ENCODE data around the gene PRICKLE2.

The PRICKLE2 gene

GRCh38 chr3:64143409-64144130, 81.7 kb downstream of the PRICKLE2 start:
- H3K27ac ChIP-seq (ENCODE audit: low read depth, low read length) = no peak overlapping the region
- no peaks in the 10 kb centered on the region for H4K20me1 ChIP-seq (ENCODE audit: control insufficient read depth, insufficient read depth, low read depth, low read length)
- TF ChIP-seq EZH2phosphoT487 (IDR thresholded peaks at IDR 0.05; ENCODE audit: borderline replicate concordance, low read length) = no peak
- TF ChIP-seq, protein P1, sequence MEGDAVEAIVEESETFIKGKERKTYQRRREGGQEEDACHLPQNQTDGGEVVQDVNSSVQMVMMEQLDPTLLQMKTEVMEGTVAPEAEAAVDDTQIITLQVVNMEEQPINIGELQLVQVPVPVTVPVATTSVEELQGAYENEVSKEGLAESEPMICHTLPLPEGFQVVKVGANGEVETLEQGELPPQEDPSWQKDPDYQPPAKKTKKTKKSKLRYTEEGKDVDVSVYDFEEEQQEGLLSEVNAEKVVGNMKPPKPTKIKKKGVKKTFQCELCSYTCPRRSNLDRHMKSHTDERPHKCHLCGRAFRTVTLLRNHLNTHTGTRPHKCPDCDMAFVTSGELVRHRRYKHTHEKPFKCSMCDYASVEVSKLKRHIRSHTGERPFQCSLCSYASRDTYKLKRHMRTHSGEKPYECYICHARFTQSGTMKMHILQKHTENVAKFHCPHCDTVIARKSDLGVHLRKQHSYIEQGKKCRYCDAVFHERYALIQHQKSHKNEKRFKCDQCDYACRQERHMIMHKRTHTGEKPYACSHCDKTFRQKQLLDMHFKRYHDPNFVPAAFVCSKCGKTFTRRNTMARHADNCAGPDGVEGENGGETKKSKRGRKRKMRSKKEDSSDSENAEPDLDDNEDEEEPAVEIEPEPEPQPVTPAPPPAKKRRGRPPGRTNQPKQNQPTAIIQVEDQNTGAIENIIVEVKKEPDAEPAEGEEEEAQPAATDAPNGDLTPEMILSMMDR (IDR thresholded peaks at IDR 0.05; ENCODE audit: low read depth, low read length, poor library complexity, severe bottlenecking) = no peak
- no peaks in the 10 kb centered on the region for H3K36me3 ChIP-seq (ENCODE audit: control insufficient read depth, low read length)
- no peak overlapping the region for H3K4me2 ChIP-seq (ENCODE audit: low read length)
- no peaks in the 10 kb centered on the region for H3K79me2 ChIP-seq (ENCODE audit: control insufficient read depth, low read length)
- no peaks in the 10 kb centered on the region for H3K27me3 ChIP-seq (ENCODE audit: control insufficient read depth, low read length)
- no peaks in the 10 kb centered on the region for H3K9me3 ChIP-seq (ENCODE audit: control insufficient read depth, insufficient read depth, low read length)
- no peak overlapping the region for H3K4me3 ChIP-seq (ENCODE audit: low read length)
- H3K4me1 ChIP-seq (ENCODE audit: control insufficient read depth, low read length) = no peaks in the 10 kb centered on the region
- no peaks in the 10 kb centered on the region for H3K9me2 ChIP-seq (replicated peaks; ENCODE audit: control insufficient read depth, low read length)
- H3F3A ChIP-seq (ENCODE audit: control insufficient read depth, insufficient read depth) = no peaks in the 10 kb centered on the region

DNA sequence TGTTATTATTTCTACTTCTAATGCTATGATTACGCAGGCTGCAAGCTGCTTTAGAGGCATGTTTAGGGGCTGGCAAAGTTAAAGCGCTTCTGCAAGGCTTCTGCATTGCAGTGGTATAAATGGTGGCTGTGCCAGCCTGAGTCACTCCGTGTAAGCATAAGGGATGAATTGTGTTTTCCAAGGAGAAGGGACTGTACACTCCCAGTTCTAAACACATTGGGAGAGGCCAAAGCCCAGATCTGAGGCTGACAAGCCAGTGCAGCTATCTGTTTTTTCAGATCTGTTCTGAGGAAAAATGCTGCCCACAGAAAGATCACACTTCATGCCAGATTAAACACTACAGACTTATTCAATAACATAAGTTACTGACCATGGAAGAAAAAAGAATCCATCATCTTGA, 83.8 kb downstream of the PRICKLE2 start:
- no peaks in the 10 kb centered on the region for H3K36me3 ChIP-seq (ENCODE audit: control insufficient read depth, low read length)
- H3K4me1 ChIP-seq (ENCODE audit: control insufficient read depth, low read length) = no peaks in the 10 kb centered on the region
- no peak overlapping the region for H3K4me3 ChIP-seq (ENCODE audit: low read length)
- H3F3A ChIP-seq (ENCODE audit: control insufficient read depth, insufficient read depth) = no peaks in the 10 kb centered on the region
- no peaks in the 10 kb centered on the region for H3K27me3 ChIP-seq (ENCODE audit: control insufficient read depth, low read length)
- H3K79me2 ChIP-seq (ENCODE audit: control insufficient read depth, low read length) = no peaks in the 10 kb centered on the region
- no peak overlapping the region for H3K4me2 ChIP-seq (ENCODE audit: low read length)
- H3K27ac ChIP-seq (ENCODE audit: low read depth, low read length) = no peak overlapping the region
- no peaks in the 10 kb centered on the region for H3K9me2 ChIP-seq (replicated peaks; ENCODE audit: control insufficient read depth, low read length)
- no peaks in the 10 kb centered on the region for H4K20me1 ChIP-seq (ENCODE audit: control insufficient read depth, insufficient read depth, low read depth, low read length)
- no peak for TF ChIP-seq EZH2phosphoT487 (IDR thresholded peaks at IDR 0.05; ENCODE audit: borderline replicate concordance, low read length)
- TF ChIP-seq, protein P1 (IDR thresholded peaks at IDR 0.05; ENCODE audit: low read depth, low read length, poor library complexity, severe bottlenecking) = no peak
- no peaks in the 10 kb centered on the region for H3K9me3 ChIP-seq (ENCODE audit: control insufficient read depth, insufficient read depth, low read length)

DNA sequence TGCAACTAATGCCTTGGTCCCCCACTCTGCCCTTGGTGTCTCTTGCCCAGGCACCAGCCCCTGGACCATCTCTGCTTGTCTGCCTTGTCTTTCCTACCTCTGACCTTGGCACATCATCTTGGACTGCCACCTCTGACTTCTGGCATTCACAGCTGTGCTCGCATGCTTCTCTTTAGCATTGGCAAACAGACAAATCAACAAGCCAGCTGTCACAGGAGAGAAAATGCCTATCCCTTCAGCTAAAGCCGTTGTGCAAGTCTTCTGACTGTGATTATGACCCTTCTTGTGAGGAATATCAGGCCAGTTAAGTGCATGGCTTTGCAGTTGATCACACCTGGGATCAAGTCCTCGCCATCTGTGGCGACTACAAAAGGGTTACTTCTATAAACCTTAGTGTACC, 84.6 kb downstream of the PRICKLE2 start:
- Histone ChIP-seq H3K36me3 (ENCODE audit: control insufficient read depth, low read length) (no peaks in the 10 kb centered on the region), H3K4me1 (ENCODE audit: control insufficient read depth, low read length) (no peaks in the 10 kb centered on the region), H3K79me2 (ENCODE audit: control insufficient read depth, low read length) (no peaks in the 10 kb centered on the region), H3K9me3 (ENCODE audit: control insufficient read depth, insufficient read depth, low read length) (no peaks in the 10 kb centered on the region), H3F3A (ENCODE audit: control insufficient read depth, insufficient read depth) (no peaks in the 10 kb centered on the region), H3K27ac (ENCODE audit: low read depth, low read length) (no peak overlapping the region), H4K20me1 (ENCODE audit: control insufficient read depth, insufficient read depth, low read depth, low read length) (no peaks in the 10 kb centered on the region), H3K9me2 (replicated peaks; ENCODE audit: control insufficient read depth, low read length) (no peaks in the 10 kb centered on the region), H3K4me2 (ENCODE audit: low read length) (no peak overlapping the region), H3K27me3 (ENCODE audit: control insufficient read depth, low read length) (no peaks in the 10 kb centered on the region), H3K4me3 (ENCODE audit: low read length) (no peak overlapping the region)
- TF ChIP-seq, protein P1 (IDR thresholded peaks at IDR 0.05; ENCODE audit: low read depth, low read length, poor library complexity, severe bottlenecking) = no peak
- no peak for TF ChIP-seq EZH2phosphoT487 (IDR thresholded peaks at IDR 0.05; ENCODE audit: borderline replicate concordance, low read length)

Measured in DOHH2 (cell line).